IMR-90 (cell line): Measurements from ENCODE around the gene RNF141. TPM values are rescaled to one million over a fixed set of nuclear protein-coding genes. Genes with fewer than 3 reads are reported as not detected.

ENCODE experiments used
- ATAC-seq: fragments of 200-7000 bp; cut with Tn5 transposase; 2 replicates; pipeline ENCODE4 v1.9.1; 2020; ENCODE audit warnings: low read depth, mild to moderate bottlenecking, moderate library complexity
- BruUV-seq: library from RNA; stranded (reverse); fragments of 400-500 nt; replicated peaks from 2 replicates; lab custom pipeline; 2021; lab: Mats Ljungman, UMichigan
- CTCF ChIA-PET: fragments of 300-600 bp; formaldehyde crosslinking; extraction: SDS; loops from one replicate; lab custom pipeline; 2021; ENCODE audit warnings: antibody characterized with exemption; lab: Yijun Ruan, JAX
- POLR2A ChIA-PET: fragments of 300-600 bp; sonication (Branson Sonifier 250); formaldehyde crosslinking; loops from one replicate; lab custom pipeline; 2022; ENCODE audit warnings: antibody characterized with exemption; ENCODE audit not compliant: unreplicated experiment; lab: Charles Lee
- DNase-seq: peaks from one replicate; pipeline ENCODE4 v3.0.0; 2013
- H2AFZ ChIP-seq: replicated peaks from 2 replicates; pipeline ENCODE3; 2013; ENCODE audit warnings: low read length, mild to moderate bottlenecking; ENCODE audit not compliant: poor library complexity
- H2AK5ac ChIP-seq: 2 replicates; pipeline ENCODE4 v1.6.1; 2013; ENCODE audit warnings: low read depth, low read length, inconsistent platforms
- H2AK9ac ChIP-seq: replicated peaks from 2 replicates; pipeline ENCODE3; 2013; ENCODE audit warnings: mild to moderate bottlenecking, low read depth, low read length, moderate library complexity; ENCODE audit not compliant: poor library complexity
- H2BK120ac ChIP-seq: 2 replicates; pipeline ENCODE4 v1.6.1; 2013; ENCODE audit warnings: low read depth, low read length, inconsistent platforms
- H2BK15ac ChIP-seq: 3 replicates; pipeline ENCODE4 v1.6.1; 2013; ENCODE audit warnings: low read depth, low read length, inconsistent platforms
- H2BK20ac ChIP-seq: 2 replicates; pipeline ENCODE4 v1.6.1; 2013; ENCODE audit warnings: low read depth, mild to moderate bottlenecking, inconsistent platforms, low read length, moderate library complexity
- H2BK5ac ChIP-seq: 2 replicates; pipeline ENCODE4 v1.6.1; 2013; ENCODE audit warnings: mild to moderate bottlenecking, low read depth, low read length, inconsistent platforms; ENCODE audit not compliant: poor library complexity, severe bottlenecking
- H3K14ac ChIP-seq: replicated peaks from 2 replicates; pipeline ENCODE4 v1.6.1; 2013; ENCODE audit warnings: low read depth, low read length, inconsistent platforms
- H3K18ac ChIP-seq: 2 replicates; pipeline ENCODE4 v1.6.1; 2013; ENCODE audit warnings: low read depth, low read length, control low read depth
- H3K23ac ChIP-seq: 2 replicates; pipeline ENCODE4 v1.6.1; 2013; ENCODE audit warnings: low read depth, low read length, inconsistent platforms
- H3K27ac ChIP-seq: 2 replicates; pipeline ENCODE4 v1.5.1; 2013; ENCODE audit warnings: mild to moderate bottlenecking, control low read depth, low read length; ENCODE audit not compliant: insufficient read depth
- H3K27me3 ChIP-seq: 2 replicates; pipeline ENCODE4 v1.6.1; 2013; ENCODE audit warnings: low read length; ENCODE audit not compliant: control insufficient read depth, insufficient read depth
- H3K36me3 ChIP-seq: 2 replicates; pipeline ENCODE4 v1.6.1; 2013; ENCODE audit warnings: low read length, mixed read lengths; ENCODE audit not compliant: control insufficient read depth, insufficient read depth
- H3K4ac ChIP-seq: 2 replicates; pipeline ENCODE4 v1.6.1; 2013; ENCODE audit warnings: low read depth, low read length, inconsistent platforms
- H3K4me1 ChIP-seq: 2 replicates; pipeline ENCODE4 v1.6.1; 2013; ENCODE audit warnings: low read length, mixed read lengths; ENCODE audit not compliant: control insufficient read depth, insufficient read depth
- H3K4me2 ChIP-seq: 2 replicates; pipeline ENCODE4 v1.6.1; 2013; ENCODE audit warnings: low read depth, mild to moderate bottlenecking, control low read depth, low read length, moderate library complexity
- H3K4me3 ChIP-seq: 2 replicates; pipeline ENCODE4 v1.5.1; 2013; ENCODE audit warnings: low read depth, mild to moderate bottlenecking, control low read depth, low read length, moderate library complexity; ENCODE audit not compliant: insufficient read depth
- H3K56ac ChIP-seq: 2 replicates; pipeline ENCODE4 v1.6.1; 2013; ENCODE audit warnings: low read length, inconsistent platforms; ENCODE audit not compliant: insufficient read depth; ENCODE audit errors: extremely low read depth
- H3K79me1 ChIP-seq, 2 experiments: 2 replicates each; pipeline ENCODE4 v1.6.1; 2013; ENCODE audit warnings: low read length in 2 of 2, inconsistent platforms in 1 of 2, low read depth in 1 of 2
- H3K9ac ChIP-seq: 2 replicates; pipeline ENCODE4 v1.6.1; 2013; ENCODE audit warnings: low read depth, low read length, control low read depth
- H3K9me1 ChIP-seq: 2 replicates; pipeline ENCODE4 v1.6.1; 2013; ENCODE audit warnings: low read length, inconsistent platforms; ENCODE audit not compliant: insufficient read depth
- H3K9me3 ChIP-seq: 2 replicates; pipeline ENCODE4 v1.6.1; 2013; ENCODE audit warnings: low read length; ENCODE audit not compliant: control insufficient read depth, insufficient read depth
- H4K20me1 ChIP-seq: 2 replicates; pipeline ENCODE4 v1.6.1; 2013; ENCODE audit warnings: low read length, inconsistent platforms; ENCODE audit not compliant: insufficient read depth
- H4K5ac ChIP-seq: 2 replicates; pipeline ENCODE4 v1.6.1; 2013; ENCODE audit warnings: mild to moderate bottlenecking, low read depth, low read length, control low read depth
- H4K8ac ChIP-seq, 2 experiments: 2 replicates each; pipeline ENCODE4 v1.6.1; 2013; ENCODE audit warnings: low read depth in 2 of 2, low read length in 2 of 2, control low read depth in 1 of 2, inconsistent platforms in 1 of 2
- H4K91ac ChIP-seq: 2 replicates; pipeline ENCODE4 v1.6.1; 2013; ENCODE audit warnings: low read depth, low read length, inconsistent platforms; ENCODE audit not compliant: insufficient read depth
- BHLHE40 ChIP-seq: fragments of 150-350 bp; IDR thresholded peaks from 2 replicates; pipeline ENCODE4 v1.6.1; 2016; ENCODE audit warnings: mild to moderate bottlenecking, low read depth, low read length
- CEBPB ChIP-seq: IDR thresholded peaks from 2 replicates; pipeline ENCODE4 v1.6.1; 2012; ENCODE audit warnings: low read depth, low read length, improper control_type of control experiment
- CHD1 ChIP-seq: IDR thresholded peaks from 2 replicates; pipeline ENCODE4 v1.6.1; 2012; ENCODE audit warnings: low read depth, low read length, improper control_type of control experiment
- CTCF ChIP-seq: conservative IDR thresholded peaks from 2 replicates; pipeline ENCODE4 v1.5.1; 2012; ENCODE audit warnings: mild to moderate bottlenecking, low read depth, low read length, improper control_type of control experiment
- ELK1 ChIP-seq: fragments of 150-350 bp; IDR thresholded peaks from 2 replicates; pipeline ENCODE4 v1.6.1; 2016; ENCODE audit warnings: low read depth, mild to moderate bottlenecking, low read length, moderate library complexity, borderline replicate concordance
- FOS ChIP-seq: fragments of 150-350 bp; IDR thresholded peaks from 2 replicates; pipeline ENCODE4 v1.6.1; 2016; ENCODE audit warnings: low read depth, low read length
- MAFK ChIP-seq: IDR thresholded peaks from 2 replicates; pipeline ENCODE4 v1.6.1; 2012; ENCODE audit warnings: low read depth, low read length, improper control_type of control experiment
- MAZ ChIP-seq: IDR thresholded peaks from 2 replicates; pipeline ENCODE4 v1.6.1; 2012; ENCODE audit warnings: low read depth, mild to moderate bottlenecking, low read length, improper control_type of control experiment, moderate library complexity, borderline replicate concordance
- MXI1 ChIP-seq: IDR thresholded peaks from 2 replicates; pipeline ENCODE4 v1.6.1; 2012; ENCODE audit warnings: low read depth, mild to moderate bottlenecking, low read length, moderate library complexity, borderline replicate concordance
- NFE2L2 ChIP-seq: fragments of 150-350 bp; IDR thresholded peaks from 2 replicates; pipeline ENCODE4 v1.6.1; 2016; ENCODE audit warnings: low read depth, mild to moderate bottlenecking, low read length
- POLR2A ChIP-seq: IDR thresholded peaks from 2 replicates; pipeline ENCODE4 v1.6.1; 2012; ENCODE audit warnings: mild to moderate bottlenecking, low read depth, low read length
- RAD21 ChIP-seq: IDR thresholded peaks from 2 replicates; pipeline ENCODE4 v1.6.1; 2012; ENCODE audit warnings: low read length, improper control_type of control experiment
- RCOR1 ChIP-seq: IDR thresholded peaks from 2 replicates; pipeline ENCODE4 v1.6.1; 2012; ENCODE audit warnings: mild to moderate bottlenecking, low read length, improper control_type of control experiment; ENCODE audit not compliant: insufficient replicate concordance
- RFX5 ChIP-seq: IDR thresholded peaks from 2 replicates; pipeline ENCODE4 v1.8.0; 2012; ENCODE audit warnings: low read depth, mild to moderate bottlenecking, low read length, moderate library complexity
- SMC3 ChIP-seq: fragments of 150-350 bp; IDR thresholded peaks from 2 replicates; pipeline ENCODE4 v1.6.1; 2016; ENCODE audit warnings: low read depth, mild to moderate bottlenecking, antibody characterized with exemption, low read length, moderate library complexity
- USF2 ChIP-seq: fragments of 150-350 bp; IDR thresholded peaks from 2 replicates; pipeline ENCODE4 v1.6.1; 2017; ENCODE audit warnings: mild to moderate bottlenecking, antibody characterized with exemption, low read length, low read depth
- dilution Hi-C: fragments of 300-500 bp; cut with HindIII; formaldehyde crosslinking; loops from one replicate; pipeline ENCODE4 v1.14.3; 2018; ENCODE audit warnings: low sequenced_read_pairs; ENCODE audit not compliant: unreplicated experiment
- in situ Hi-C: fragments of 300-500 bp; cut with MboI; formaldehyde crosslinking; loops from 3 replicates; pipeline ENCODE4 v1.14.3; 2019; ENCODE audit warnings: low sequenced_read_pairs, inconsistent platforms, mixed read lengths
- intact Hi-C: fragments of 100-400 bp; cut with micrococcal nuclease; formaldehyde crosslinking; loops from 2 replicates; pipeline ENCODE4 v1.10.0; 2022
- polyA plus RNA-seq, 3 experiments: library from polyadenylated mRNA; depleted of rRNA; stranded (reverse); fragments of >200 nt; gene quantifications; 2 replicates each; pipeline ENCODE4 v1.2.3, GENCODE V29; 2012; ENCODE audit warnings: low replicate concordance in 1 of 3
- total RNA-seq: library from RNA; depleted of rRNA; stranded (reverse); fragments of >200 nt; gene quantifications from 2 replicates; pipeline ENCODE4 v1.2.3, GENCODE V29; 2012

Gene RNF141
- total and polyA plus RNA-seq, 2 of the 4 experiments (the other 2 are of a cell fraction), result 13.8 to 18.6 TPM

- Histone ChIP-seq H3K27me3 (no peaks in the 10 kb centered on the region), H3K36me3 (peaks cover 39% of the 10 kb centered on the region), H3K4me3 (no peak overlapping the region), H2BK15ac (0 out of 3 replicates have a peak overlapping the region, but pooled peaks have one; percentile 4), H3K4me2 (no peak overlapping the region), H3K4me1 (peaks cover 9% of the 10 kb centered on the region), H2BK20ac (no peak overlapping the region), H3K14ac (no peak overlapping the region), H3K56ac (no peak overlapping the region), H3K27ac (no peak overlapping the region), H3K9me1 (peaks cover 24% of the 10 kb centered on the region), H2BK120ac (no peak overlapping the region), H3K9me3 (no peaks in the 10 kb centered on the region), H4K5ac (no peak overlapping the region), H2BK5ac (no peak overlapping the region), H2AK9ac (no peak overlapping the region), H4K8ac (no peak overlapping the region), H3K23ac (no peak overlapping the region), H2AFZ (no peak overlapping the region), H3K9ac (no peak overlapping the region), H3K79me1 (peaks cover 0 to 5% of the 10 kb centered on the region in 2 experiments; a peak in 1 of 4 replicates), H4K20me1 (no peaks in the 10 kb centered on the region), H2AK5ac (no peak overlapping the region), H4K91ac (no peak overlapping the region), H3K4ac (no peak overlapping the region), H3K18ac (no peak overlapping the region; the same call in 1 of the 2 replicates)
- CTCF ChIA-PET, result no interaction called here
- intact Hi-C loops, result no loop called here
- TF ChIP-seq MAZ (no peak), CTCF (no peak), NFE2L2 (no peak), SMC3 (no peak), FOS (no peak), MAFK (no peak), RCOR1 (no peak), RAD21 (no peak), CHD1 (no peak), RFX5 (no peak), CEBPB (no peak), USF2 (no peak), POLR2A (no peak), MXI1 (no peak), ELK1 (no peak), BHLHE40 (no peak)
- no TSS peak for BruUV-seq
- dilution Hi-C loops, result no loop called here
- POLR2A ChIA-PET, result no interaction called here
- ATAC-seq (no peak), DNase-seq (no peak)
- in situ Hi-C loops, result no loop called here
Observed at GRCh38 chr11:10573028-10573427, 32.0 kb upstream of the RNF141 start.
